Stimulated activated CD4-positive, alpha-beta T cell treated with anti-CD3 and anti-CD28 coated beads, Interleukin-2, amount 100 ng/mL, for 4 hours (primary cell): ENCODE measurements around the gene SH2D5.

ENCODE experiments used
- DNase-seq: peaks from one replicate; pipeline ENCODE4 v3.0.0-alpha.2; 2020; ENCODE audit warnings: low read depth

The SH2D5 gene

GRCh38 chr1:20713440-20713839, 19.1 kb downstream of the SH2D5 start:
- no peak for DNase-seq

GRCh38 chr1:20712215-20712577, 20.3 kb downstream of the SH2D5 start:
- DNase-seq: no peak

- DNase-seq: no peak
Measured at GRCh38 chr1:20711285-20712214, 21.0 kb downstream of the SH2D5 start.

GRCh38 chr1:20710469-20711284, 21.8 kb downstream of the SH2D5 start:
- DNase-seq: no peak

GRCh38 chr1:20709868-20710267, 22.6 kb downstream of the SH2D5 start:
- DNase-seq: no peak

GRCh38 chr1:20708891-20709290, 23.6 kb downstream of the SH2D5 start:
- no peak for DNase-seq

- DNase-seq: no peak
Measured at GRCh38 chr1:20708057-20708456, 24.4 kb downstream of the SH2D5 start.

- DNase-seq: no peak
Measured at GRCh38 chr1:20706841-20707240, 25.7 kb downstream of the SH2D5 start.

GRCh38 chr1:20705203-20705755, 27.2 kb downstream of the SH2D5 start:
- DNase-seq: no peak

- no peak for DNase-seq
Measured at GRCh38 chr1:20704390-20705202, 27.9 kb downstream of the SH2D5 start.

GRCh38 chr1:20703124-20703756, 29.3 kb downstream of the SH2D5 start:
- DNase-seq: no peak

GRCh38 chr1:20702416-20702815, 30.1 kb downstream of the SH2D5 start:
- DNase-seq: no peak

GRCh38 chr1:20701847-20702246, 30.7 kb downstream of the SH2D5 start:
- DNase-seq: no peak

GRCh38 chr1:20701446-20701845, 31.1 kb downstream of the SH2D5 start:
- DNase-seq: no peak

GRCh38 chr1:20700636-20701215, 31.8 kb downstream of the SH2D5 start:
- no peak for DNase-seq

- no peak for DNase-seq
Measured at GRCh38 chr1:20699558-20699957, 32.9 kb downstream of the SH2D5 start.

GRCh38 chr1:20698195-20698910, 34.1 kb downstream of the SH2D5 start:
- DNase-seq: no peak

- no peak for DNase-seq
Measured at GRCh38 chr1:20697563-20697962, 34.9 kb downstream of the SH2D5 start.

- DNase-seq: peak; percentile 53
Measured at GRCh38 chr1:20696397-20697333, 35.8 kb downstream of the SH2D5 start.
